HEK293 (cell line): ENCODE results near the gene ITPR2.
A peak's percentile ranks its signal among the peaks of the same experiment; 100 is the strongest.

Source experiments
- CTCF ChIA-PET: fragments of 350-600 bp; formaldehyde crosslinking; extraction: SDS; loops from one replicate; lab custom pipeline; 2021; ENCODE audit warnings: antibody characterized with exemption; lab: Yijun Ruan, JAX
- POLR2A ChIA-PET: fragments of 300-600 bp; formaldehyde crosslinking; extraction: SDS; loops from one replicate; lab custom pipeline; 2020; ENCODE audit warnings: antibody characterized with exemption, inconsistent platforms; lab: Yijun Ruan, JAX
- H3K27ac ChIP-seq: fragments of 200-500 bp; sonication (Bioruptor generic); 2 replicates; pipeline ENCODE4 v1.5.1; 2014; ENCODE audit warnings: low read depth, low read length, control low read depth, inconsistent platforms; ENCODE audit errors: extremely low read depth
- H3K36me3 ChIP-seq, 2 experiments: fragments of 200-500 bp in 1 of 2; sonication (Bioruptor generic) in 1 of 2; 1 replicate in 1 of 2; 2 replicates in 1 of 2; pipeline ENCODE4 v1.5.1; 2014 to 2017; ENCODE audit warnings: inconsistent platforms in 2 of 2, low read length in 2 of 2; ENCODE audit not compliant: control insufficient read depth in 2 of 2, insufficient read depth in 1 of 2
- H3K4me1 ChIP-seq: fragments of 200-500 bp; sonication (Bioruptor generic); 2 replicates; pipeline ENCODE4 v1.5.1; 2014; ENCODE audit warnings: mild to moderate bottlenecking, low read length, inconsistent platforms; ENCODE audit not compliant: control insufficient read depth, insufficient read depth
- H3K4me3 ChIP-seq: 2 replicates; pipeline ENCODE4 v1.5.1; 2011; ENCODE audit warnings: low read depth, mild to moderate bottlenecking, control low read depth, low read length, moderate library complexity
- H3K9me3 ChIP-seq: fragments of 200-500 bp; sonication (Bioruptor generic); 2 replicates; pipeline ENCODE4 v1.5.1; 2014; ENCODE audit warnings: low read depth, low read length, inconsistent platforms; ENCODE audit not compliant: control insufficient read depth, insufficient read depth
- GFI1B ChIP-seq: fragments of 450-650 bp; formaldehyde crosslinking; IDR thresholded peaks from 2 replicates; pipeline ENCODE4 v1.5.1; 2016; ENCODE audit warnings: missing biosample characterization, missing genetic modification characterization
- HOXA7 ChIP-seq: sonication (generic); formaldehyde crosslinking; IDR thresholded peaks from 2 replicates; pipeline ENCODE4 v1.8.1; 2022; ENCODE audit warnings: missing genetic modification reagents, borderline replicate concordance
- HOXC10 ChIP-seq: sonication (generic); formaldehyde crosslinking; IDR thresholded peaks from 2 replicates; pipeline ENCODE4 v1.8.1; 2023; ENCODE audit warnings: mild to moderate bottlenecking, missing genetic modification reagents
- KLF1 ChIP-seq: fragments of 450-650 bp; formaldehyde crosslinking; IDR thresholded peaks from 2 replicates; pipeline ENCODE4 v1.5.1; 2016; ENCODE audit warnings: missing biosample characterization, missing genetic modification characterization
- REPIN1 ChIP-seq: fragments of 450-650 bp; formaldehyde crosslinking; IDR thresholded peaks from 2 replicates; pipeline ENCODE4 v1.5.1; 2017; ENCODE audit warnings: missing biosample characterization, missing genetic modification characterization, low read depth
- ZBTB17 ChIP-seq: fragments of 450-650 bp; formaldehyde crosslinking; IDR thresholded peaks from 2 replicates; pipeline ENCODE4 v1.5.1; 2016; ENCODE audit warnings: missing biosample characterization, missing genetic modification characterization
- ZFHX2 ChIP-seq: fragments of 450-650 bp; formaldehyde crosslinking; conservative IDR thresholded peaks from 2 replicates; pipeline ENCODE4 v1.5.1; 2016; ENCODE audit warnings: missing biosample characterization, missing genetic modification characterization
- ZNF10 ChIP-seq: fragments of 450-650 bp; formaldehyde crosslinking; IDR thresholded peaks from 2 replicates; pipeline ENCODE4 v1.5.1; 2017; ENCODE audit warnings: missing biosample characterization, missing genetic modification characterization
- ZNF146 ChIP-seq: fragments of 450-650 bp; formaldehyde crosslinking; IDR thresholded peaks from 2 replicates; pipeline ENCODE4 v1.5.1; 2016; ENCODE audit warnings: missing biosample characterization, missing genetic modification characterization
- ZNF202 ChIP-seq: fragments of 450-650 bp; formaldehyde crosslinking; IDR thresholded peaks from 2 replicates; pipeline ENCODE4 v1.5.1; 2016; ENCODE audit warnings: missing biosample characterization, missing genetic modification characterization, borderline replicate concordance
- ZNF335 ChIP-seq: fragments of 450-650 bp; formaldehyde crosslinking; conservative IDR thresholded peaks from 2 replicates; pipeline ENCODE4 v1.5.1; 2016; ENCODE audit warnings: missing biosample characterization, missing genetic modification characterization
- ZNF404 ChIP-seq: fragments of 450-650 bp; formaldehyde crosslinking; IDR thresholded peaks from 2 replicates; pipeline ENCODE4 v1.5.1; 2017; ENCODE audit warnings: missing biosample characterization, missing genetic modification characterization
- ZNF624 ChIP-seq: fragments of 450-650 bp; formaldehyde crosslinking; IDR thresholded peaks from 2 replicates; pipeline ENCODE4 v1.5.1; 2017; ENCODE audit warnings: missing biosample characterization, missing genetic modification characterization
- ZNF660 ChIP-seq: fragments of 450-650 bp; IDR thresholded peaks from 2 replicates; pipeline ENCODE4 v1.5.1; 2018; ENCODE audit warnings: missing biosample characterization, mild to moderate bottlenecking, missing genetic modification characterization
- ZNF791 ChIP-seq: fragments of 450-650 bp; formaldehyde crosslinking; IDR thresholded peaks from 2 replicates; pipeline ENCODE4 v1.5.1; 2016; ENCODE audit warnings: missing biosample characterization, missing genetic modification characterization
- ZNF830 ChIP-seq: fragments of 450-650 bp; IDR thresholded peaks from 2 replicates; pipeline ENCODE4 v1.5.0; 2018; ENCODE audit warnings: missing biosample characterization, missing genetic modification characterization, low read depth, mild to moderate bottlenecking, moderate library complexity
- ZSCAN16 ChIP-seq: fragments of 450-650 bp; formaldehyde crosslinking; IDR thresholded peaks from 2 replicates; pipeline ENCODE4 v1.5.1; 2016; ENCODE audit warnings: missing biosample characterization, missing genetic modification characterization
- TF ChIP-seq, protein P1 (sequence below): fragments of 450-650 bp; formaldehyde crosslinking; IDR thresholded peaks from 2 replicates; pipeline ENCODE4 v1.5.1; 2016; ENCODE audit warnings: missing biosample characterization, missing genetic modification characterization
- TF ChIP-seq, protein P2 (sequence below): fragments of 450-650 bp; formaldehyde crosslinking; IDR thresholded peaks from 2 replicates; pipeline ENCODE4 v1.5.1; 2016; ENCODE audit warnings: missing biosample characterization, missing genetic modification characterization
- TF ChIP-seq, protein P3 (sequence below): fragments of 450-650 bp; formaldehyde crosslinking; IDR thresholded peaks from 2 replicates; pipeline ENCODE4 v1.5.1; 2016; ENCODE audit warnings: missing biosample characterization, missing genetic modification characterization
- TF ChIP-seq, protein P4 (sequence below): fragments of 450-650 bp; formaldehyde crosslinking; IDR thresholded peaks from 2 replicates; pipeline ENCODE4 v1.5.1; 2016; ENCODE audit warnings: missing biosample characterization, missing genetic modification characterization

The ITPR2 gene

DNA sequence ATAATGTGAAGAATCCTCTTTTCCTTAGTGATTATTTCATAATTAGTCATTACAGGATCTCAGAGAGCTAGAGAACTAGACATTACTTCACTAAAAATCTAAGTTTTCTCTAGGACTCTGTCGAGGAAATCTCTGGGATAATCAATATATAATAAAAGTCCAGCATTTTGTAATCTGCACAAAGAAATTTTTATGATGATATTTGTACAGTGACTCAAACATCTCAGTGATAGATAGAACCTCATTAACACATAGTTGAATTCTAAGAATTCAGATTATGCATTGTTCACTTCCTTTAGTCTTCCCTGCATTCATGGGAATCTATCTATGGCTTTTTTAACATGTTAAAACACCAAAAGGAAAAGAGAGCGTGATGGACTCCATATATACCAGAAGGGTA, 11.0 kb downstream of the ITPR2 start:
- POLR2A ChIA-PET = interaction anchor here (4.3 kb wide), 1 partner anchor 11 kb away, joined by 16 read pairs; the partner anchor contains the start of gene ITPR2
- H3K4me3 ChIP-seq = no peak overlapping the region

DNA sequence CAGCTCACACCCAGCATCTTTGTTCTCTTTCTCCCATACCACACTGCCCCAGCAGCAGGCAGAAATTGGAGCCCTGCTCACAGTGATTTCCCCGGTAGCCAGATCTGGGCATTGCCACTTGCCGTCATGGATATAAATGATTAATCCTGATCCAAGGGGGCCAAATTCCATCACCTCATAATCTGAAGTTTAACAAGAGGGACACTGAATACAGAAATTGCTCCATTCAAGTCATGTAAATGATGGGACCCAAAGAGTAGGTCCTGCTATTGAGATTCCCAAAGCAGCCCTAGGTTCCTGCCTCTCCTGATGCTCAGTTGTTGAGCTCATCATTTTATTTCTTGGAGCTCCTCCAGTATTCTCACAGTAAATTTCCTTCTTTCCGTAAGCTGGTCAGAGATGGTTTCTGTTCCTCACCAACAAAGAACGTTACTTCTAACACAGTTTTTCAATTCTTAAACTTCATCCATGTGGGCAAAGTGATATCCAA, 11.7 kb downstream of the ITPR2 start:
- Histone ChIP-seq H3K36me3 (0 out of 3 replicates have a peak, but pooled peaks cover 0 to 3% of the 10 kb centered on the region in 2 experiments), H3K4me3 (no peak overlapping the region), H3K27ac (no peak overlapping the region), H3K4me1 (peaks cover 3% of the 10 kb centered on the region; the same call in 1 of the 2 replicates), H3K9me3 (no peaks in the 10 kb centered on the region)
- TF ChIP-seq ZBTB17 (tag by site-specific recombination) (0 out of 2 replicates have a peak, but pooled peaks have one; percentile 37), ZNF335 (tag by site-specific recombination) (peak; percentile 30; the same call in 1 of the 2 replicates)
- TF ChIP-seq, protein P1, sequence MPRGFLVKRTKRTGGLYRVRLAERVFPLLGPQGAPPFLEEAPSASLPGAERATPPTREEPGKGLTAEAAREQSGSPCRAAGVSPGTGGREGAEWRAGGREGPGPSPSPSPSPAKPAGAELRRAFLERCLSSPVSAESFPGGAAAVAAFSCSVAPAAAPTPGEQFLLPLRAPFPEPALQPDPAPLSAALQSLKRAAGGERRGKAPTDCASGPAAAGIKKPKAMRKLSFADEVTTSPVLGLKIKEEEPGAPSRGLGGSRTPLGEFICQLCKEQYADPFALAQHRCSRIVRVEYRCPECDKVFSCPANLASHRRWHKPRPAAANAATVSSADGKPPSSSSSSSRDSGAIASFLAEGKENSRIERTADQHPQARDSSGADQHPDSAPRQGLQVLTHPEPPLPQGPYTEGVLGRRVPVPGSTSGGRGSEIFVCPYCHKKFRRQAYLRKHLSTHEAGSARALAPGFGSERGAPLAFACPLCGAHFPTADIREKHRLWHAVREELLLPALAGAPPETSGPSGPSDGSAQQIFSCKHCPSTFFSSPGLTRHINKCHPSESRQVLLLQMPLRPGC (tag by site-specific recombination) = no peak
- ChIA-PET POLR2A (interaction anchor here (4.3 kb wide), 1 partner anchor 12 kb away, joined by 16 read pairs; the partner anchor contains the start of gene ITPR2), CTCF (interaction anchor here (0.9 to 1.8 kb wide), 2 partner anchors 12 to 64 kb away, joined by 5 to 6 read pairs; partner anchors contain the start of gene ITPR2)

More for the DNA sequence above, 11.0 kb downstream of the ITPR2 start:
- TF ChIP-seq ZBTB17 (tag by site-specific recombination) = peak; percentile 37; the same call in 1 of the 2 replicates
- TF ChIP-seq HOXC10 = no peak
- peaks cover 3% of the 10 kb centered on the region; the same call in 1 of the 2 replicates for H3K4me1 ChIP-seq
- CTCF ChIA-PET = interaction anchor here (0.6 to 1.8 kb wide), 3 partner anchors 11 to 836 kb away, joined by 3 to 6 read pairs (median 5); partner anchors contain the start of gene ITPR2
- H3K36me3 ChIP-seq = 0 out of 3 replicates have a peak, but pooled peaks cover 0 to 3% of the 10 kb centered on the region in 2 experiments
- H3K9me3 ChIP-seq = no peaks in the 10 kb centered on the region
- no peak overlapping the region for H3K27ac ChIP-seq

DNA sequence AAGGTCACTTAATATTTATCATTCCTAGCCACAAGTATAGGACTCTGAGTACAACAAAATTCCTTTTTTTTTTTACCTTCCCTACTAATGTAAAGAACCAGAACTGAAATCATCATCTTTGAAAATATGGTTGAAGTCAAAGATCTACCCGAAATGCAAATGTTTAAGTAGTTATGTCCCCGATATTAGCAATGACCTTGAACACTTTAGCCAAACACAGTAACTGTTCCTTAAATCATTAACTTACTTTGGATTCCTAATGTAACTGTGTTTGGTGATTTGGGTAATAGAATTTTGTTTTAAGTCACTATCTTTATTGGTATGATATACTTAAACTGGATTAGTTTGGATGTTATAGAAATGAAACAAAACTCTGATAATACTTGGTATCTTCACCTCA, 14.4 kb downstream of the ITPR2 start:
- peaks cover 0 to 4% of the 10 kb centered on the region in 2 experiments; a peak in 1 of 3 replicates for H3K36me3 ChIP-seq
- no peak overlapping the region for H3K4me3 ChIP-seq
- POLR2A ChIA-PET = no interaction called here
- TF ChIP-seq, protein P2, sequence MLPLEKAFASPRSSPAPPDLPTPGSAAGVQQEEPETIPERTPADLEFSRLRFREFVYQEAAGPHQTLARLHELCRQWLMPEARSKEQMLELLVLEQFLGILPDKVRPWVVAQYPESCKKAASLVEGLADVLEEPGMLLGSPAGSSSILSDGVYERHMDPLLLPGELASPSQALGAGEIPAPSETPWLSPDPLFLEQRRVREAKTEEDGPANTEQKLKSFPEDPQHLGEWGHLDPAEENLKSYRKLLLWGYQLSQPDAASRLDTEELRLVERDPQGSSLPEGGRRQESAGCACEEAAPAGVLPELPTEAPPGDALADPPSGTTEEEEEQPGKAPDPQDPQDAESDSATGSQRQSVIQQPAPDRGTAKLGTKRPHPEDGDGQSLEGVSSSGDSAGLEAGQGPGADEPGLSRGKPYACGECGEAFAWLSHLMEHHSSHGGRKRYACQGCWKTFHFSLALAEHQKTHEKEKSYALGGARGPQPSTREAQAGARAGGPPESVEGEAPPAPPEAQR (tag by site-specific recombination) = no peak
- no peak for TF ChIP-seq ZNF791 (tag by site-specific recombination)
- no peak for TF ChIP-seq ZNF830 (tag by site-specific recombination)
- TF ChIP-seq ZNF660 (tag by site-specific recombination) = no peak
- TF ChIP-seq ZSCAN16 (tag by site-specific recombination) = no peak
- no peak for TF ChIP-seq ZNF404
- no peak for TF ChIP-seq ZNF202
- no peak for TF ChIP-seq ZNF146 (tag by site-specific recombination)
- TF ChIP-seq HOXA7 = no peak
- TF ChIP-seq, protein P3, sequence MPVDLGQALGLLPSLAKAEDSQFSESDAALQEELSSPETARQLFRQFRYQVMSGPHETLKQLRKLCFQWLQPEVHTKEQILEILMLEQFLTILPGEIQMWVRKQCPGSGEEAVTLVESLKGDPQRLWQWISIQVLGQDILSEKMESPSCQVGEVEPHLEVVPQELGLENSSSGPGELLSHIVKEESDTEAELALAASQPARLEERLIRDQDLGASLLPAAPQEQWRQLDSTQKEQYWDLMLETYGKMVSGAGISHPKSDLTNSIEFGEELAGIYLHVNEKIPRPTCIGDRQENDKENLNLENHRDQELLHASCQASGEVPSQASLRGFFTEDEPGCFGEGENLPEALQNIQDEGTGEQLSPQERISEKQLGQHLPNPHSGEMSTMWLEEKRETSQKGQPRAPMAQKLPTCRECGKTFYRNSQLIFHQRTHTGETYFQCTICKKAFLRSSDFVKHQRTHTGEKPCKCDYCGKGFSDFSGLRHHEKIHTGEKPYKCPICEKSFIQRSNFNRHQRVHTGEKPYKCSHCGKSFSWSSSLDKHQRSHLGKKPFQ = no peak
- TF ChIP-seq ZFHX2 = no peak
- no peak for TF ChIP-seq ZNF624 (tag by site-specific recombination)
- no peak for TF ChIP-seq KLF1 (tag by site-specific recombination)
- no peak for TF ChIP-seq GFI1B (tag by site-specific recombination)
- TF ChIP-seq, protein P4, sequence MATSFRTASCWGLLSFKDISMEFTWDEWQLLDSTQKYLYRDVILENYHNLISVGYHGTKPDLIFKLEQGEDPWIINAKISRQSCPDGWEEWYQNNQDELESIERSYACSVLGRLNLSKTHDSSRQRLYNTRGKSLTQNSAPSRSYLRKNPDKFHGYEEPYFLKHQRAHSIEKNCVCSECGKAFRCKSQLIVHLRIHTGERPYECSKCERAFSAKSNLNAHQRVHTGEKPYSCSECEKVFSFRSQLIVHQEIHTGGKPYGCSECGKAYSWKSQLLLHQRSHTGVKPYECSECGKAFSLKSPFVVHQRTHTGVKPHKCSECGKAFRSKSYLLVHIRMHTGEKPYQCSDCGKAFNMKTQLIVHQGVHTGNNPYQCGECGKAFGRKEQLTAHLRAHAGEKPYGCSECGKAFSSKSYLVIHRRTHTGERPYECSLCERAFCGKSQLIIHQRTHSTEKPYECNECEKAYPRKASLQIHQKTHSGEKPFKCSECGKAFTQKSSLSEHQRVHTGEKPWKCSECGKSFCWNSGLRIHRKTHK (tag by site-specific recombination) = no peak
- TF ChIP-seq ZNF10 = no peak
- no peak for TF ChIP-seq REPIN1 (tag by site-specific recombination)
- no peaks in the 10 kb centered on the region for H3K9me3 ChIP-seq
- H3K27ac ChIP-seq = no peak overlapping the region
- H3K4me1 ChIP-seq = peaks cover 3% of the 10 kb centered on the region; the same call in 1 of the 2 replicates
- CTCF ChIA-PET = no interaction called here
